Adrenal gland (tissue), 19 donors: ENCODE measurements around the gene SPNS3. TPM values are rescaled to one million over a fixed set of nuclear protein-coding genes. Genes with fewer than 3 reads are reported as not detected.

Experiments used
- DNase-seq, 7 donors: peaks; one replicate each; pipeline ENCODE4 v3.0.0-alpha.2; 2019 to 2020
- H3K27ac ChIP-seq, 5 donors: fragments of 200-600 bp; sonication (generic) in 4 of 5; 1 replicate in 3 of 5; 2 replicates in 2 of 5; pipeline versions ENCODE4 v1.5.1 to v1.8.0; 2016 to 2020; ENCODE audit warnings: mild to moderate bottlenecking in 1 of 5
- H3K27me3 ChIP-seq: fragments of 200-600 bp; 2 replicates; pipeline ENCODE4 v1.8.0; 2021
- H3K36me3 ChIP-seq, 2 donors: fragments of 200-600 bp; replicated peaks in 1 of 2; 1 replicate in 1 of 2; 2 replicates in 1 of 2; pipeline versions ENCODE4 v1.5.1 to v1.8.0; 2018 to 2022
- H3K4me1 ChIP-seq, 2 donors: fragments of 200-600 bp; replicated peaks in 1 of 2; 1 replicate in 1 of 2; 2 replicates in 1 of 2; pipeline versions ENCODE4 v1.5.1 to v1.8.0; 2018 to 2021
- H3K4me3 ChIP-seq, 4 donors: fragments of 200-600 bp; sonication (generic) in 3 of 4; one replicate each; pipeline ENCODE4 v1.5.1; 2016 to 2018
- H3K9me3 ChIP-seq, 3 donors: fragments of 200-600 bp; sonication (generic) in 1 of 3; replicated peaks in 1 of 3; 1 replicate in 2 of 3; 2 replicates in 1 of 3; pipeline versions ENCODE4 v1.5.1 to v1.8.0; 2016 to 2021
- CTCF ChIP-seq, 6 experiments: fragments of 450-650 bp in 4 of 6; fragments of 200-600 bp in 2 of 6; sonication (generic) in 1 of 6; IDR thresholded peaks; 1 replicate in 5 of 6; 2 replicates in 1 of 6; pipeline versions ENCODE4 v1.5.1 to v1.8.0; 2016 to 2021; ENCODE audit warnings: antibody characterized with exemption in 6 of 6, mild to moderate bottlenecking in 2 of 6, moderate library complexity in 1 of 6
- POLR2A ChIP-seq, 2 donors: fragments of 450-650 bp; IDR thresholded peaks; one replicate each; pipeline ENCODE4 v1.6.1; 2017; ENCODE audit warnings: antibody characterized with exemption in 2 of 2, mild to moderate bottlenecking in 2 of 2, moderate library complexity in 1 of 2
- WGBS, 4 donors: extraction: QIAGEN DNeasy Blood & Tissue Kit in 2 of 4; methylation state at CpG; one replicate each; pipeline versions ENCODE4 v1.1.5 to v1.1.7; 2013 to 2017; 5-methylcytosine and 5-hydroxymethylcytosine counted together
- intact Hi-C, 2 donors: fragments of 100-400 bp; cut with DNase I; formaldehyde crosslinking; loops; one replicate each; pipeline versions ENCODE4 v1.14.1 to v1.15.0; 2022 to 2023
- long read RNA-seq, 10 donors: library from polyadenylated mRNA in 3 of 10; unstranded in 2 of 10; stranded (forward) in 1 of 10; transcript quantifications; one replicate each; pipeline ENCODE4 v2.0.0 and lab custom pipeline, GENCODE V29; 2021 to 2026
- polyA plus RNA-seq, 3 donors: library from polyadenylated mRNA; stranded (reverse); fragments of 200-250 nt in 2 of 3; fragments of 350-450 nt in 1 of 3; fragmentation: Illumina TruSeq in 1 of 3; extraction: RNeasy Lipid Tissue Mini Kit (QIAGEN cat#74804) in 1 of 3; gene quantifications; one replicate each; pipeline ENCODE4 v1.2.3, GENCODE V29; 2013 to 2014
- total RNA-seq, 9 donors: library from RNA; depleted of rRNA in 4 of 9; stranded (reverse); fragments of >200 nt in 4 of 9; fragments of 120-200 nt in 1 of 9; fragmentation: NEBNext Ultra II Directional in 1 of 9; extraction: Animal tissue kit (Norgen Biotek cat#: 25700) in 1 of 9; gene quantifications; one replicate each; pipeline versions ENCODE4 v1.1.0 to v1.2.4, GENCODE V29; 2013 to 2023
- donor health status: healthy with polysubstance abuse.
- donor health status: Bipolar disorder and iron deficiency.
- donor health status: DM: yes; HTN: yes; CAD: no.
- donor health status: DM: no; HTN: no; CAD: no.
- donor health status: DM: no; HTN: no; CAD: no.
- donor health status: DM: yes; HTN: yes; CAD: no.

SPNS3 gene
- total RNA-seq (10 to 100 TPM in 2 of 9 donors, 1 to 10 TPM in 6, under 1 TPM in 1; 0.33 to 10.5 (median 5.0) TPM), polyA plus RNA-seq (1 to 10 TPM in 2 of 3 donors, under 1 TPM in 1; 0.53 to 3.8 (median 2.6) TPM)
- long read RNA-seq, donor 1 = 0 reads
- long read RNA-seq, donor 2 = 0 reads
- long read RNA-seq, donor 3 = 0 reads
- long read RNA-seq, donor 4, partial matches to known transcripts = 1 of 1 reads
- long read RNA-seq, donor 4, other reads (novel, unspliced or antisense) = 0 of 1 reads
- long read RNA-seq, donor 5, partial matches to known transcripts = 7 of 18 reads
- long read RNA-seq, donor 5, other reads (novel, unspliced or antisense) = 11 of 18 reads
- long read RNA-seq, donor 6, partial matches to known transcripts = 4 of 7 reads
- long read RNA-seq, donor 6, other reads (novel, unspliced or antisense) = 3 of 7 reads
- long read RNA-seq, donor 7 = 0 reads
- long read RNA-seq, donor 8 = 0 reads
- long read RNA-seq, donor 9 = 0 reads
- long read RNA-seq, donor 10 = 0 reads

- H3K4me1 ChIP-seq = no peaks in the 10 kb centered on the region
- WGBS, 4 donors = 48 to 68% (median 54%) methylated on average over 10 to 13 of the region's 13 CpGs
- no peak within 1 kb of the TSS for H3K27ac ChIP-seq
- no peaks in the 10 kb centered on the region for H3K27me3 ChIP-seq
- no peak for TF ChIP-seq POLR2A (IDR thresholded peaks at IDR 0.05)
- TF ChIP-seq CTCF (IDR thresholded peaks at IDR 0.05) = no peak
- H3K36me3 ChIP-seq = no peaks in the 10 kb centered on the region
- no peak for DNase-seq
- H3K9me3 ChIP-seq = no peaks in the 10 kb centered on the region
- intact Hi-C loops = no loop called here
- H3K4me3 ChIP-seq = no peak within 1 kb of the TSS
Observed at GRCh38 chr17:4433515-4434031, at the start of gene SPNS3. Gene SPNS3 (plus strand): TSS chr17:4433940. CDS start chr17:4433968, 28 bp downstream.

GRCh38 chr17:4386406-4386805 is 47.3 kb upstream of the SPNS3 start:
- no peaks in the 10 kb centered on the region for H3K27me3 ChIP-seq
- TF ChIP-seq CTCF (IDR thresholded peaks at IDR 0.05) (no peak), POLR2A (IDR thresholded peaks at IDR 0.05) (no peak)
- 87 to 97% (median 94%) methylated on average over 2 of the region's 2 CpGs for WGBS, 4 donors
- no peaks in the 10 kb centered on the region for H3K4me1 ChIP-seq
- intact Hi-C loops = no loop called here
- H3K9me3 ChIP-seq = no peaks in the 10 kb centered on the region
- no peak for DNase-seq
- no peak overlapping the region for H3K4me3 ChIP-seq
- H3K36me3 ChIP-seq = no peaks in the 10 kb centered on the region
- no peak overlapping the region for H3K27ac ChIP-seq

- no peak for DNase-seq
- TF ChIP-seq POLR2A (IDR thresholded peaks at IDR 0.05) = no peak
- Histone ChIP-seq H3K27me3 (no peaks in the 10 kb centered on the region), H3K27ac (no peak overlapping the region), H3K4me3 (no peak overlapping the region), H3K36me3 (no peaks in the 10 kb centered on the region), H3K4me1 (no peaks in the 10 kb centered on the region), H3K9me3 (no peaks in the 10 kb centered on the region)
- WGBS, 4 donors = 88 to 93% (median 90%) methylated on average over 5 of the region's 5 CpGs
- intact Hi-C loops = no loop called here
Observed at GRCh38 chr17:4387137-4387536, 46.6 kb upstream of the SPNS3 start.

- Histone ChIP-seq H3K4me3 (no peak overlapping the region), H3K4me1 (no peaks in the 10 kb centered on the region), H3K27me3 (no peaks in the 10 kb centered on the region), H3K27ac (no peak overlapping the region), H3K36me3 (no peaks in the 10 kb centered on the region), H3K9me3 (no peaks in the 10 kb centered on the region)
- TF ChIP-seq POLR2A (IDR thresholded peaks at IDR 0.05) = no peak
- no peak for TF ChIP-seq CTCF (IDR thresholded peaks at IDR 0.05)
- intact Hi-C loops = no loop called here
- DNase-seq = no peak
- 81 to 86% (median 85%) methylated on average over 7 to 8 of the region's 8 CpGs for WGBS, 4 donors
Observed at GRCh38 chr17:4389079-4389478, 44.7 kb upstream of the SPNS3 start.
